ENCODE measurements around the gene CDK19. TPM values are rescaled to one million over a fixed set of nuclear protein-coding genes. Genes with fewer than 3 reads are reported as not detected.

CDK19 gene
- total and polyA plus RNA-seq, 9 of the 15 experiments (the other 6 are each of a cell fraction or from before 2014, with no cell fraction given): 3.8 to 15.2 (median 7.4) TPM

DNA sequence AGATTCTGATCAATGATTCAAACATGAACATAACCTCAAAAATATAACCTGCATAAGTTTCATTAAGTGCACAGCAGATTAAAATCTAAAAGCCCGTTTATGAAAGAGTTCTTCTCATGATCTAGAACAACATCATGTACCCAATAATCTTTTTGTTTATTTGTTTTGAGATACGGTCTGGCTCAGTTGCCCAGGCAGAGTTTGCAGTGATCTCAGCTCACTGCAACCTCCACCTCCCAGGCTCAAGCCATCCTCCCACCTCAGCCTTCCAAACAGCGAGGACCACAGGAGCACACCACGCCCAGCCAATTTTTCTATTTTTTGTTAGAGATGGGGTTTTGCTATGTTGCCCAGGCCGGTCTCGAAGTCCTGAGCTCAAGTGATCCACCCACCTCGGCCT lies 149.7 kb downstream of the CDK19 start:
- no peaks in the 10 kb centered on the region for H3K79me2 ChIP-seq (ENCODE audit: control insufficient read depth, insufficient read depth, low read length)
- ChIA-PET POLR2A (interaction anchor here (1.8 kb wide), 1 partner anchor 211 kb away, joined by 5 read pairs; no protein-coding TSS in a partner anchor), CTCF (ENCODE audit: low intra/inter-chr PET ratio) (no interaction called here)
- no peak for DNase-seq (ENCODE audit: extremely low read depth in 1 of 4, low spot score in 3 of 4)
- H3K9me1 ChIP-seq (ENCODE audit: control insufficient read depth, insufficient read depth, low read length): no peaks in the 10 kb centered on the region
- no peak overlapping the region for H3K4me2 ChIP-seq (ENCODE audit: insufficient read depth, low read length)
- intact Hi-C loops (cut with micrococcal nuclease): no loop called here
- no peaks in the 10 kb centered on the region for H3K27me3 ChIP-seq (ENCODE audit: control insufficient read depth in 2 of 2, insufficient read depth in 2 of 2, low read length in 2 of 2)
- in situ Hi-C loops (cut with MboI): no loop called here
- H2AFZ ChIP-seq (ENCODE audit: low read depth, low read length): no peak overlapping the region
- no peaks in the 10 kb centered on the region for H4K20me1 ChIP-seq (replicated peaks; ENCODE audit: control insufficient read depth, insufficient read depth, low read length)
- H3K36me3 ChIP-seq (ENCODE audit: control insufficient read depth, insufficient read depth, low read length): no peaks in the 10 kb centered on the region
- H3K4me3 ChIP-seq: no peak overlapping the region
- ATAC-seq: no peak
- 40% methylated on average over 7 of the region's 7 CpGs for WGBS (ENCODE audit: insufficient coverage, low coverage, missing lambda C conversion rate)
- H3K4me1 ChIP-seq (replicated peaks in 1 of 2; ENCODE audit: control insufficient read depth in 2 of 2, insufficient read depth in 2 of 2, low read length in 2 of 2): no peaks in the 10 kb centered on the region; a peak in 1 of 5 replicates
- FAIRE-seq: no peak
- no peaks in the 10 kb centered on the region for H3K9me3 ChIP-seq (replicated peaks; ENCODE audit: control insufficient read depth, insufficient read depth, low read depth, low read length)
- H3K9ac ChIP-seq (ENCODE audit: insufficient read depth in 1 of 2, low read depth in 2 of 2, low read length in 2 of 2): no peak overlapping the region
- no peak overlapping the region for H3K27ac ChIP-seq (ENCODE audit: extremely low read depth, low read depth, low read length)
- no TSS peak for BruUV-seq (replicated peaks)
- TF ChIP-seq CCNT2 (IDR thresholded peaks at IDR 0.05; ENCODE audit: borderline replicate concordance, extremely low read depth, insufficient read length, low read depth, low read length) (no peak), NBN (IDR thresholded peaks at IDR 0.05; ENCODE audit: low read depth) (no peak), KLF1 (tag; IDR thresholded peaks at IDR 0.05) (no peak), ZNF717 (CRISPR knock-in tag; IDR thresholded peaks at IDR 0.05) (no peak), ATF7 (IDR thresholded peaks at IDR 0.05) (no peak), ZC3H11A (IDR thresholded peaks at IDR 0.05; ENCODE audit: low read depth, low read length) (no peak), TOE1 (IDR thresholded peaks at IDR 0.05; ENCODE audit: borderline replicate concordance) (no peak), TOE1 (CRISPR knock-in tag; IDR thresholded peaks at IDR 0.05; ENCODE audit: borderline replicate concordance, low read depth) (no peak), LCOR (CRISPR knock-in tag; IDR thresholded peaks at IDR 0.05) (no peak)
- TF ChIP-seq, protein P1, sequence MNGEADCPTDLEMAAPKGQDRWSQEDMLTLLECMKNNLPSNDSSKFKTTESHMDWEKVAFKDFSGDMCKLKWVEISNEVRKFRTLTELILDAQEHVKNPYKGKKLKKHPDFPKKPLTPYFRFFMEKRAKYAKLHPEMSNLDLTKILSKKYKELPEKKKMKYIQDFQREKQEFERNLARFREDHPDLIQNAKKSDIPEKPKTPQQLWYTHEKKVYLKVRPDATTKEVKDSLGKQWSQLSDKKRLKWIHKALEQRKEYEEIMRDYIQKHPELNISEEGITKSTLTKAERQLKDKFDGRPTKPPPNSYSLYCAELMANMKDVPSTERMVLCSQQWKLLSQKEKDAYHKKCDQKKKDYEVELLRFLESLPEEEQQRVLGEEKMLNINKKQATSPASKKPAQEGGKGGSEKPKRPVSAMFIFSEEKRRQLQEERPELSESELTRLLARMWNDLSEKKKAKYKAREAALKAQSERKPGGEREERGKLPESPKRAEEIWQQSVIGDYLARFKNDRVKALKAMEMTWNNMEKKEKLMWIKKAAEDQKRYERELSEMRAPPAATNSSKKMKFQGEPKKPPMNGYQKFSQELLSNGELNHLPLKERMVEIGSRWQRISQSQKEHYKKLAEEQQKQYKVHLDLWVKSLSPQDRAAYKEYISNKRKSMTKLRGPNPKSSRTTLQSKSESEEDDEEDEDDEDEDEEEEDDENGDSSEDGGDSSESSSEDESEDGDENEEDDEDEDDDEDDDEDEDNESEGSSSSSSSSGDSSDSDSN (IDR thresholded peaks at IDR 0.05; ENCODE audit: borderline replicate concordance in 1 of 2, low read depth in 2 of 2, low read length in 2 of 2): no peak
- TF ChIP-seq, protein P2, sequence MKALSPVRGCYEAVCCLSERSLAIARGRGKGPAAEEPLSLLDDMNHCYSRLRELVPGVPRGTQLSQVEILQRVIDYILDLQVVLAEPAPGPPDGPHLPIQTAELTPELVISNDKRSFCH (CRISPR knock-in tag; IDR thresholded peaks at IDR 0.05): no peak
- TF ChIP-seq, protein P2 (tag; IDR thresholded peaks at IDR 0.05): no peak
- TF ChIP-seq, protein P3, sequence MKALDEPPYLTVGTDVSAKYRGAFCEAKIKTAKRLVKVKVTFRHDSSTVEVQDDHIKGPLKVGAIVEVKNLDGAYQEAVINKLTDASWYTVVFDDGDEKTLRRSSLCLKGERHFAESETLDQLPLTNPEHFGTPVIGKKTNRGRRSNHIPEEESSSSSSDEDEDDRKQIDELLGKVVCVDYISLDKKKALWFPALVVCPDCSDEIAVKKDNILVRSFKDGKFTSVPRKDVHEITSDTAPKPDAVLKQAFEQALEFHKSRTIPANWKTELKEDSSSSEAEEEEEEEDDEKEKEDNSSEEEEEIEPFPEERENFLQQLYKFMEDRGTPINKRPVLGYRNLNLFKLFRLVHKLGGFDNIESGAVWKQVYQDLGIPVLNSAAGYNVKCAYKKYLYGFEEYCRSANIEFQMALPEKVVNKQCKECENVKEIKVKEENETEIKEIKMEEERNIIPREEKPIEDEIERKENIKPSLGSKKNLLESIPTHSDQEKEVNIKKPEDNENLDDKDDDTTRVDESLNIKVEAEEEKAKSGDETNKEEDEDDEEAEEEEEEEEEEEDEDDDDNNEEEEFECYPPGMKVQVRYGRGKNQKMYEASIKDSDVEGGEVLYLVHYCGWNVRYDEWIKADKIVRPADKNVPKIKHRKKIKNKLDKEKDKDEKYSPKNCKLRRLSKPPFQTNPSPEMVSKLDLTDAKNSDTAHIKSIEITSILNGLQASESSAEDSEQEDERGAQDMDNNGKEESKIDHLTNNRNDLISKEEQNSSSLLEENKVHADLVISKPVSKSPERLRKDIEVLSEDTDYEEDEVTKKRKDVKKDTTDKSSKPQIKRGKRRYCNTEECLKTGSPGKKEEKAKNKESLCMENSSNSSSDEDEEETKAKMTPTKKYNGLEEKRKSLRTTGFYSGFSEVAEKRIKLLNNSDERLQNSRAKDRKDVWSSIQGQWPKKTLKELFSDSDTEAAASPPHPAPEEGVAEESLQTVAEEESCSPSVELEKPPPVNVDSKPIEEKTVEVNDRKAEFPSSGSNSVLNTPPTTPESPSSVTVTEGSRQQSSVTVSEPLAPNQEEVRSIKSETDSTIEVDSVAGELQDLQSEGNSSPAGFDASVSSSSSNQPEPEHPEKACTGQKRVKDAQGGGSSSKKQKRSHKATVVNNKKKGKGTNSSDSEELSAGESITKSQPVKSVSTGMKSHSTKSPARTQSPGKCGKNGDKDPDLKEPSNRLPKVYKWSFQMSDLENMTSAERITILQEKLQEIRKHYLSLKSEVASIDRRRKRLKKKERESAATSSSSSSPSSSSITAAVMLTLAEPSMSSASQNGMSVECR (CRISPR knock-in tag; IDR thresholded peaks at IDR 0.05): no peak

All from K562 (cell line).